Measurements from ENCODE around the gene CDK8.

DNA sequence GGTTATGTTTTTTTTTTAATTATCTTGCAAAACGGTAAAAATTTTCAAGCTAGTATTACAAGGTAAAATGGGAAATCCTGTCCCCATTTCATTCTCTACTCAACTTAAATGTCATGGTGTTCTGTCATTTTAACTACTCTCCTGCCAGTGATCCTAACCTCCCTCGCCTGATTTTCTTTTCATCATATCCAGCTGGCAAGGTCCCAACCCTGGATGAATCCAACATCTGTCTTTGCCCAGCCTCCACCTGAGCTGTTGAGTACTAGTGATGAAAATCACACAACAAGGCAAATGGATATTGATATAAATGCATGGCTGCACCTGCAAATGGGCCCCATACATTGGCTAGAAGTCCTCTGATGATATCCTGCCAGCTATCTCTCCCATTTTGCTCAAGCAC, 6.9 kb upstream of the CDK8 start:
- TF ChIP-seq, protein P1, sequence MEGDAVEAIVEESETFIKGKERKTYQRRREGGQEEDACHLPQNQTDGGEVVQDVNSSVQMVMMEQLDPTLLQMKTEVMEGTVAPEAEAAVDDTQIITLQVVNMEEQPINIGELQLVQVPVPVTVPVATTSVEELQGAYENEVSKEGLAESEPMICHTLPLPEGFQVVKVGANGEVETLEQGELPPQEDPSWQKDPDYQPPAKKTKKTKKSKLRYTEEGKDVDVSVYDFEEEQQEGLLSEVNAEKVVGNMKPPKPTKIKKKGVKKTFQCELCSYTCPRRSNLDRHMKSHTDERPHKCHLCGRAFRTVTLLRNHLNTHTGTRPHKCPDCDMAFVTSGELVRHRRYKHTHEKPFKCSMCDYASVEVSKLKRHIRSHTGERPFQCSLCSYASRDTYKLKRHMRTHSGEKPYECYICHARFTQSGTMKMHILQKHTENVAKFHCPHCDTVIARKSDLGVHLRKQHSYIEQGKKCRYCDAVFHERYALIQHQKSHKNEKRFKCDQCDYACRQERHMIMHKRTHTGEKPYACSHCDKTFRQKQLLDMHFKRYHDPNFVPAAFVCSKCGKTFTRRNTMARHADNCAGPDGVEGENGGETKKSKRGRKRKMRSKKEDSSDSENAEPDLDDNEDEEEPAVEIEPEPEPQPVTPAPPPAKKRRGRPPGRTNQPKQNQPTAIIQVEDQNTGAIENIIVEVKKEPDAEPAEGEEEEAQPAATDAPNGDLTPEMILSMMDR (IDR thresholded peaks at IDR 0.05) = no peak
- no peak for TF ChIP-seq POLR2AphosphoS5 (IDR thresholded peaks at IDR 0.05; ENCODE audit: insufficient read depth in 1 of 2, low read depth in 1 of 2)

Data from vagina (tissue), 2 donors.